B cell (primary cell): ENCODE data around the gene CCNT2.

Source experiments
- EZH2 ChIP-seq: IDR thresholded peaks from 2 replicates; pipeline ENCODE4 v1.6.1; 2012; ENCODE audit warnings: borderline replicate concordance, low read depth, mild to moderate bottlenecking, moderate library complexity, low read length; ENCODE audit not compliant: insufficient read depth, poor library complexity, severe bottlenecking
- TF ChIP-seq, protein P1 (sequence below): fragments of 200-600 bp; IDR thresholded peaks from one replicate; pipeline ENCODE4 v1.8.0; 2022; ENCODE audit warnings: antibody characterized with exemption, mild to moderate bottlenecking

DNA sequence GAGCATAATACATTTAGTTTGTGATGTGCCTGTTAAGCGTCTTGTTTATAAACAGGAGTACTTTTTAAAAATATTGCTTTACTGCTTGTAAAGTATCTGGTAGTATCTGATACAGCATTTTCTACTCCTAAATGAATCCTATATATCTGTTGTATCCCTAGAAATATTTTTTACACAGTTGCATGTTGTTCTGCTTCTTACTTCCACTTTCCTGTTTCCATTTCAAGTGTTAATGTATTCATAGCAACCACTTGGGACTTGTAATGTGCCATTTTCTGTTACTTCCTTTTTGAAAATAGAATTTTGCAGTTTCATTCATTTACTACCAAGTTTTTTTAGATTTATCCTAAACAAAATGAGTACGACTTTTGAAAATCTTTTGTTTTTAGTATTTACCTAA lies 24.9 kb downstream of the CCNT2 start:
- TF ChIP-seq, protein P1, sequence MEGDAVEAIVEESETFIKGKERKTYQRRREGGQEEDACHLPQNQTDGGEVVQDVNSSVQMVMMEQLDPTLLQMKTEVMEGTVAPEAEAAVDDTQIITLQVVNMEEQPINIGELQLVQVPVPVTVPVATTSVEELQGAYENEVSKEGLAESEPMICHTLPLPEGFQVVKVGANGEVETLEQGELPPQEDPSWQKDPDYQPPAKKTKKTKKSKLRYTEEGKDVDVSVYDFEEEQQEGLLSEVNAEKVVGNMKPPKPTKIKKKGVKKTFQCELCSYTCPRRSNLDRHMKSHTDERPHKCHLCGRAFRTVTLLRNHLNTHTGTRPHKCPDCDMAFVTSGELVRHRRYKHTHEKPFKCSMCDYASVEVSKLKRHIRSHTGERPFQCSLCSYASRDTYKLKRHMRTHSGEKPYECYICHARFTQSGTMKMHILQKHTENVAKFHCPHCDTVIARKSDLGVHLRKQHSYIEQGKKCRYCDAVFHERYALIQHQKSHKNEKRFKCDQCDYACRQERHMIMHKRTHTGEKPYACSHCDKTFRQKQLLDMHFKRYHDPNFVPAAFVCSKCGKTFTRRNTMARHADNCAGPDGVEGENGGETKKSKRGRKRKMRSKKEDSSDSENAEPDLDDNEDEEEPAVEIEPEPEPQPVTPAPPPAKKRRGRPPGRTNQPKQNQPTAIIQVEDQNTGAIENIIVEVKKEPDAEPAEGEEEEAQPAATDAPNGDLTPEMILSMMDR = no peak
- no peak for TF ChIP-seq EZH2
